Hepatocyte (in vitro differentiated cells): ENCODE data around the gene SLC34A2. TPM values are rescaled to one million over a fixed set of nuclear protein-coding genes. Genes with fewer than 3 reads are reported as not detected.
A peak's percentile ranks its signal among the peaks of the same experiment; 100 is the strongest.
"Not testable (repeated sequence)": the region's sequence is repeated elsewhere in the genome, so short reads cannot be mapped to it uniquely, and the experiment has no call there.

ENCODE experiments used
- DNase-seq: peaks from one replicate; pipeline ENCODE4 v3.0.0-alpha.2; 2016; ENCODE audit warnings: low spot score
- H2AFZ ChIP-seq: fragments of 200-600 bp; sonication (generic); 2 replicates; pipeline ENCODE4 v1.6.0; 2016; ENCODE audit warnings: antibody characterized with exemption, mild to moderate bottlenecking
- H3K27ac ChIP-seq: fragments of 200-600 bp; sonication (generic); 2 replicates; pipeline ENCODE4 v1.5.1; 2016; ENCODE audit warnings: mild to moderate bottlenecking
- H3K27me3 ChIP-seq: fragments of 200-600 bp; sonication (generic); 2 replicates; pipeline ENCODE4 v1.6.1; 2016
- H3K36me3 ChIP-seq: fragments of 200-600 bp; sonication (generic); replicated peaks from 2 replicates; pipeline ENCODE4 v1.5.1; 2016; ENCODE audit warnings: low read depth; ENCODE audit not compliant: insufficient read depth
- H3K4me1 ChIP-seq: fragments of 200-600 bp; sonication (generic); 2 replicates; pipeline ENCODE4 v1.5.1; 2016; ENCODE audit warnings: mild to moderate bottlenecking, moderate library complexity; ENCODE audit not compliant: insufficient read depth
- H3K4me2 ChIP-seq: fragments of 200-600 bp; sonication (generic); 2 replicates; pipeline ENCODE4 v1.6.0; 2016
- H3K4me3 ChIP-seq: fragments of 200-600 bp; sonication (generic); 2 replicates; pipeline ENCODE4 v1.5.1; 2016; ENCODE audit warnings: mild to moderate bottlenecking
- H3K79me2 ChIP-seq: fragments of 200-600 bp; sonication (generic); 2 replicates; pipeline ENCODE4 v1.6.0; 2017; ENCODE audit warnings: mild to moderate bottlenecking
- H3K9me2 ChIP-seq: fragments of 200-600 bp; sonication (generic); replicated peaks from 2 replicates; pipeline ENCODE4 v1.6.0; 2017; ENCODE audit warnings: mild to moderate bottlenecking; ENCODE audit not compliant: insufficient read depth
- H3K9me3 ChIP-seq: fragments of 200-600 bp; sonication (generic); 2 replicates; pipeline ENCODE4 v1.5.1; 2016; ENCODE audit warnings: low read depth, mild to moderate bottlenecking
- H4K20me1 ChIP-seq: fragments of 200-600 bp; sonication (generic); 2 replicates; pipeline ENCODE4 v1.6.0; 2016; ENCODE audit warnings: mild to moderate bottlenecking; ENCODE audit not compliant: insufficient read depth, poor library complexity, severe bottlenecking
- CTCF ChIP-seq: fragments of 200-600 bp; sonication (generic); IDR thresholded peaks from 2 replicates; pipeline ENCODE4 v1.5.1; 2016; ENCODE audit warnings: antibody characterized with exemption, mild to moderate bottlenecking; ENCODE audit not compliant: poor library complexity
- EZH2 ChIP-seq: fragments of 200-600 bp; sonication (generic); IDR thresholded peaks from 2 replicates; pipeline ENCODE4 v1.6.1; 2016; ENCODE audit warnings: antibody characterized with exemption, mild to moderate bottlenecking, borderline replicate concordance
- EZH2phosphoT487 ChIP-seq: fragments of 200-600 bp; sonication (generic); IDR thresholded peaks from one replicate; pipeline ENCODE4 v1.6.1; 2018; ENCODE audit warnings: antibody characterized with exemption, mild to moderate bottlenecking, low read depth, moderate library complexity; ENCODE audit not compliant: unreplicated experiment, severe bottlenecking
- WGBS: methylation state at CpG from one replicate; pipeline ENCODE4 v1.1.6; 2016; ENCODE audit warnings: low lambda C conversion rate; ENCODE audit errors: missing lambda C conversion rate; 5-methylcytosine and 5-hydroxymethylcytosine counted together
- polyA plus RNA-seq: library from polyadenylated mRNA; unstranded; fragments of >200 nt; fragmentation: Nextera tagmentation; extraction: Ambion mirVana; gene quantifications from 2 replicates; pipeline ENCODE4 v1.2.1, GENCODE V29; 2016
- total RNA-seq: library from RNA; depleted of rRNA; stranded (reverse); fragments of >200 nt; gene quantifications from 2 replicates; pipeline ENCODE4 v1.2.3, GENCODE V29; 2014

SLC34A2 gene
- total RNA-seq (9.7 and 11.1 TPM in 2 replicates), polyA plus RNA-seq (21.2 and 39.6 TPM in 2 replicates)

- Histone ChIP-seq H3K36me3 (no peaks in the 10 kb centered on the region), H2AFZ (peak within 1 kb of the TSS; percentile 70), H3K4me3 (peak within 1 kb of the TSS; percentile 34), H3K9me3 (no peaks in the 10 kb centered on the region), H3K27ac (no peak within 1 kb of the TSS), H3K4me1 (peaks cover 11% of the 10 kb centered on the region), H3K79me2 (no peaks in the 10 kb centered on the region), H3K27me3 (peaks cover 39% of the 10 kb centered on the region), H3K4me2 (peak within 1 kb of the TSS; percentile 90), H3K9me2 (no peaks in the 10 kb centered on the region), H4K20me1 (no peaks in the 10 kb centered on the region)
- no peak for TF ChIP-seq EZH2phosphoT487
- no peak for TF ChIP-seq EZH2
- TF ChIP-seq CTCF, result no peak
- WGBS, result 5% methylated on average over 54 of the region's 71 CpGs
- DNase-seq, result peak; percentile 63
These were observed at the start of gene SLC34A2 for GRCh38 chr4:25654971-25655963. TSS of gene SLC34A2 (plus strand) at chr4:25655851. CDS start at chr4:25662501, 6,650 bp downstream.

- TF ChIP-seq EZH2phosphoT487, result no peak
- no peak for TF ChIP-seq CTCF
- no peak for TF ChIP-seq EZH2
- Histone ChIP-seq H3K79me2 (no peaks in the 10 kb centered on the region), H3K9me3 (no peaks in the 10 kb centered on the region), H3K4me2 (no peak overlapping the region), H2AFZ (no peak overlapping the region), H3K36me3 (no peaks in the 10 kb centered on the region), H3K4me3 (no peak overlapping the region), H3K27ac (no peak overlapping the region), H3K4me1 (no peaks in the 10 kb centered on the region), H3K9me2 (no peaks in the 10 kb centered on the region), H4K20me1 (no peaks in the 10 kb centered on the region), H3K27me3 (no peaks in the 10 kb centered on the region)
- DNase-seq, result no peak
- 62% methylated on average over 5 of the region's 5 CpGs for WGBS
These were observed 47.0 kb upstream of the SLC34A2 start for GRCh38 chr4:25608644-25609043.

- Histone ChIP-seq H3K4me1 (no peaks in the 10 kb centered on the region), H2AFZ (no peak overlapping the region), H3K4me3 (no peak overlapping the region), H4K20me1 (no peaks in the 10 kb centered on the region), H3K79me2 (no peaks in the 10 kb centered on the region), H3K27me3 (no peaks in the 10 kb centered on the region), H3K9me3 (no peaks in the 10 kb centered on the region), H3K36me3 (no peaks in the 10 kb centered on the region), H3K4me2 (no peak overlapping the region), H3K9me2 (no peaks in the 10 kb centered on the region), H3K27ac (no peak overlapping the region)
- 91% methylated on average over 5 of the region's 5 CpGs for WGBS
- DNase-seq, result no peak
- no peak for TF ChIP-seq CTCF
- no peak for TF ChIP-seq EZH2phosphoT487
- no peak for TF ChIP-seq EZH2
These were observed 45.7 kb upstream of the SLC34A2 start for GRCh38 chr4:25609976-25610375.

GRCh38 chr4:25613613-25614012, 42.0 kb upstream of the SLC34A2 start:
- 86% methylated on average over 9 of the region's 9 CpGs for WGBS
- not testable (repeated sequence) for DNase-seq, H3K36me3 ChIP-seq, H3K4me1 ChIP-seq, H3K79me2 ChIP-seq, H2AFZ ChIP-seq, H3K27me3 ChIP-seq, H4K20me1 ChIP-seq, H3K4me3 ChIP-seq, H3K27ac ChIP-seq, H3K9me3 ChIP-seq, H3K4me2 ChIP-seq, H3K9me2 ChIP-seq
